Mesenchymal stem cell (in vitro differentiated cells and primary cell): ENCODE results near the gene RAB13.

Experiments used
- DNase-seq: peaks from one replicate; pipeline ENCODE4 v3.0.0-alpha.2; 2013
- H2AFZ ChIP-seq: one replicate; pipeline ENCODE4 v1.6.1; 2013; ENCODE audit warnings: low read depth, mild to moderate bottlenecking, control low read depth, inconsistent platforms, low read length, moderate library complexity
- H2AK5ac ChIP-seq: 2 replicates; pipeline ENCODE4 v1.6.1; 2013; ENCODE audit warnings: low read length, moderate library complexity, mild to moderate bottlenecking, inconsistent platforms; ENCODE audit not compliant: severe bottlenecking
- H2BK120ac ChIP-seq: one replicate; pipeline ENCODE4 v1.6.1; 2013; ENCODE audit warnings: low read depth, mild to moderate bottlenecking, inconsistent platforms, low read length, moderate library complexity
- H2BK12ac ChIP-seq, 2 experiments: one replicate each; pipeline ENCODE4 v1.6.1; 2013; ENCODE audit warnings: inconsistent platforms in 2 of 2, low read length in 2 of 2, mild to moderate bottlenecking in 2 of 2, moderate library complexity in 2 of 2, control low read depth in 1 of 2
- H2BK15ac ChIP-seq: one replicate; pipeline ENCODE4 v1.6.1; 2013; ENCODE audit warnings: mild to moderate bottlenecking, low read depth, inconsistent platforms; ENCODE audit not compliant: poor library complexity, severe bottlenecking
- H2BK5ac ChIP-seq: 2 replicates; pipeline ENCODE4 v1.6.1; 2013; ENCODE audit warnings: low read depth, mild to moderate bottlenecking, low read length, control low read depth, inconsistent platforms; ENCODE audit not compliant: poor library complexity, severe bottlenecking
- H3K14ac ChIP-seq, 2 experiments: one replicate each; pipeline ENCODE4 v1.6.1; 2013; ENCODE audit warnings: inconsistent platforms in 2 of 2, low read length in 2 of 2, control low read depth in 1 of 2, mild to moderate bottlenecking in 1 of 2, moderate library complexity in 1 of 2
- H3K18ac ChIP-seq, 2 experiments: one replicate each; pipeline ENCODE4 v1.6.1; 2013; ENCODE audit warnings: inconsistent platforms in 2 of 2, low read length in 2 of 2, control low read depth in 1 of 2, low read depth in 1 of 2, mild to moderate bottlenecking in 1 of 2
- H3K23ac ChIP-seq, 2 experiments: one replicate each; pipeline ENCODE4 v1.6.1; 2013; ENCODE audit warnings: inconsistent platforms in 2 of 2, low read length in 2 of 2, mild to moderate bottlenecking in 2 of 2, moderate library complexity in 2 of 2, control low read depth in 1 of 2
- H3K27ac ChIP-seq: 2 replicates; pipeline ENCODE4 v1.5.1; 2013; ENCODE audit warnings: mild to moderate bottlenecking, moderate library complexity, low read length, control low read depth, inconsistent platforms; ENCODE audit not compliant: poor library complexity, severe bottlenecking
- H3K27me3 ChIP-seq, 2 experiments: 2 replicates each; pipeline versions ENCODE4 v1.6.1 to v1.7.0; 2013; ENCODE audit warnings: low read length in 2 of 2, mild to moderate bottlenecking in 2 of 2, moderate library complexity in 2 of 2, control low read depth in 1 of 2, inconsistent platforms in 1 of 2; ENCODE audit not compliant: control insufficient read depth in 1 of 2, insufficient read depth in 1 of 2
- H3K36me3 ChIP-seq, 2 experiments: 2 replicates each; pipeline versions ENCODE4 v1.6.1 to v1.7.0; 2013; ENCODE audit warnings: low read length in 2 of 2, control low read depth in 1 of 2, inconsistent platforms in 1 of 2, low read depth in 1 of 2, mild to moderate bottlenecking in 1 of 2; ENCODE audit not compliant: insufficient read depth in 2 of 2, control insufficient read depth in 1 of 2
- H3K4ac ChIP-seq, 2 experiments: one replicate each; pipeline ENCODE4 v1.6.1; 2013; ENCODE audit warnings: inconsistent platforms in 2 of 2, low read length in 2 of 2, mild to moderate bottlenecking in 2 of 2, moderate library complexity in 2 of 2, control low read depth in 1 of 2, low read depth in 1 of 2
- H3K4me1 ChIP-seq: 2 replicates; pipeline ENCODE4 v1.6.1; 2013; ENCODE audit warnings: low read depth, low read length, control low read depth; ENCODE audit not compliant: control insufficient read depth, insufficient read depth
- H3K4me2 ChIP-seq: 2 replicates; pipeline ENCODE4 v1.6.1; 2013; ENCODE audit warnings: low read length, mild to moderate bottlenecking, inconsistent platforms; ENCODE audit not compliant: poor library complexity, severe bottlenecking
- H3K4me3 ChIP-seq, 2 experiments: 2 replicates each; pipeline versions ENCODE4 v1.5.1 to v1.7.0; 2013; ENCODE audit warnings: low read length in 2 of 2, mild to moderate bottlenecking in 2 of 2, control low read depth in 1 of 2, low read depth in 1 of 2; ENCODE audit not compliant: insufficient read depth in 1 of 2
- H3K79me1 ChIP-seq: replicated peaks from 2 replicates; pipeline ENCODE4 v1.6.1; 2013; ENCODE audit warnings: mild to moderate bottlenecking, control low read depth, low read length, inconsistent platforms; ENCODE audit not compliant: poor library complexity, severe bottlenecking
- H3K9ac ChIP-seq: 2 replicates; pipeline ENCODE4 v1.7.0; 2013; ENCODE audit warnings: mild to moderate bottlenecking, low read length, moderate library complexity
- H3K9me3 ChIP-seq: 2 replicates; pipeline ENCODE4 v1.7.0; 2013; ENCODE audit warnings: mild to moderate bottlenecking, low read length; ENCODE audit not compliant: control insufficient read depth
- H4K8ac ChIP-seq: one replicate; pipeline ENCODE4 v1.6.1; 2013; ENCODE audit warnings: inconsistent platforms, mild to moderate bottlenecking, low read length, moderate library complexity
- H4K91ac ChIP-seq: one replicate; pipeline ENCODE4 v1.6.1; 2013; ENCODE audit warnings: mild to moderate bottlenecking, low read length, inconsistent platforms
- WGBS: methylation state at CpG from one replicate; pipeline ENCODE4 v1.1.7; 2013; ENCODE audit warnings: mixed read lengths; 5-methylcytosine and 5-hydroxymethylcytosine counted together

RAB13 gene

DNA sequence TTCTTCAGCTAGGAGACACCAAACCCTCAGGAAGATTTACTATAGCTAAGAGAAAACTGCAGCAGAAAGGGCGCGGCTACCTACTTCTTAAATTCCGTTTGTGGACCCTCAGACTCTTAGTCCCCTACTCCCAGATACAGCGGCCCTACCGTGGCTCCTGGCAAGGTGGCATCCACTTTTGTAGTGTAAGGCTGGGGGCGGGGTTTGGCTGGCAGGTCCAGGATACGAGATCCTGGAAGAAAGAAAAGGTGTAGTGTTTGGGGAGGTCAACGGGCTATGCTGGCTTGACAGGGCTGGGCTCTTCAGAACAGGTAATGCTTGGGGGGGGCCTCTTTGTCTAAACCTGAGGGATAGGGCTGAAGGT, 18.2 kb downstream of the RAB13 start:
- peak overlapping the region; percentile 71 for H2BK120ac ChIP-seq
- H3K27me3 ChIP-seq = no peaks in the 10 kb centered on the region
- H3K23ac ChIP-seq = no peak overlapping the region
- H2BK5ac ChIP-seq = no peak overlapping the region
- no peak overlapping the region for H3K14ac ChIP-seq
- peak overlapping the region; percentile 72 for H3K4me2 ChIP-seq
- peak overlapping the region; percentile 74 for H4K91ac ChIP-seq
- H3K18ac ChIP-seq = peak overlapping the region in 1 of 2 experiments; percentile 67
- H3K4me3 ChIP-seq = peak overlapping the region; percentile 43 to 95
- H2BK15ac ChIP-seq = no peak overlapping the region
- H4K8ac ChIP-seq = peak overlapping the region; percentile 97
- no peak overlapping the region for H2AK5ac ChIP-seq
- DNase-seq = no peak
- 45% methylated on average over 6 of the region's 8 CpGs for WGBS
- peaks cover 10% of the 10 kb centered on the region for H3K79me1 ChIP-seq
- H3K4ac ChIP-seq = peak overlapping the region; percentile 69 to 94
- H3K9me3 ChIP-seq = no peaks in the 10 kb centered on the region
- H2AFZ ChIP-seq = peak overlapping the region; percentile 66
- H3K4me1 ChIP-seq = peaks cover 10% of the 10 kb centered on the region
- peak overlapping the region; percentile 89 for H3K9ac ChIP-seq
- H2BK12ac ChIP-seq = peak overlapping the region; percentile 61 to 63
- peak overlapping the region; percentile 44 for H3K27ac ChIP-seq
- peaks cover 4 to 6% of the 10 kb centered on the region in 2 experiments for H3K36me3 ChIP-seq

DNA sequence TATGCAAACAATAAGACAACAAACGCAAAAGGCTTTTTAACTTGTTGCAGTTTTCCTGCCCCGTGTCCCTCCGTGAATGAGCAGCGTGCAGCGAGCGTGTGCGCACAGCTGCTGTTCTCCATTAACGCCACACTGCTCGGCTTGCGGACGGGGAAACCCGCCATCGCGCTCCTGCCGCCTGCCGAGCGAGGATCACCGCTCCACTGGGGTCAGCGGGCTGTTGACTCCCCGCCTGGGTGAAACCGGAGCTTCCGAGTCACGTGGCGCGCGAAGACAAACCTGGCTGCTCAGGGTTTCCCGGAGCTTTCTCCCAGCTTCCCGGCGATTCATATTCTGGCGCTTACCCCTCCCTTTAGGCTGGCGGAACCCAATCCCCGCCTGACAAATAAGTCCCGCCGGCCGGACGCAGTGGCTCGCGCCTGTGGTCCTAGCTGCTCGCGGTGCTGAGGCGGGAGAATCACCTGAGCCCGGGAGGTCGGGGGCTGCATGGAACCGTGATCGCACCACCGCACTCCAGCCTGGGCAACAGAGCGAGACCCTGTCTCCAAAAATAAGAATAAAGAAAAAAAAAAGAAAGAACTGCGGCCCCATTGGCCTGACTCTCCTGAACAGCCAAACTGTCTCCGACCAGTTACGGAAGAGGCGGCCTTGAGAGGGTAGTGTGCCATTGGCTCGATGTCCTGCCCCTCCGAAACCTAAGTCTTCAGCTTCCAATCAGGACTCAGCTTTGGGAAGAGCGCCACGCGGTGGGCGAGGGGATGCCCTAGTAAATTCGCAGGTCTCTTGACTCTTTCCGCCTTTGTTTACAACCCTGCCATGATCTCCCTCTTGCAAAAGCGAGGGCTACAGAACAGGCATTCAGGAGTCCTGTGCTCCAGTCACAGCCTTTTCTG, 18.8 kb downstream of the RAB13 start, which contains the start of gene CREB3L4:
Gene CREB3L4, plus strand, starts transcription at position 796 of the 893 bp plus-strand sequence. CDS start 624 bp downstream, outside the sequence.
- Histone ChIP-seq H2AK5ac (peak within 1 kb of the TSS; percentile 11), H3K4ac (peak within 1 kb of the TSS; percentile 69 to 94), H3K27me3 (no peaks in the 10 kb centered on the region), H3K79me1 (peaks cover 10% of the 10 kb centered on the region), H2BK12ac (peak within 1 kb of the TSS; percentile 61 to 63), H4K8ac (peak within 1 kb of the TSS; percentile 97), H3K14ac (peak within 1 kb of the TSS in 1 of 2 experiments; percentile 72), H3K4me3 (peak within 1 kb of the TSS; percentile 70 to 95), H3K23ac (no peak within 1 kb of the TSS), H3K36me3 (no peaks in the 10 kb centered on the region), H2AFZ (peak within 1 kb of the TSS; percentile 86), H3K9me3 (no peaks in the 10 kb centered on the region), H2BK120ac (peak within 1 kb of the TSS; percentile 85), H3K27ac (peak within 1 kb of the TSS; percentile 90), H2BK15ac (no peak within 1 kb of the TSS), H3K18ac (peak within 1 kb of the TSS; percentile 67 to 89), H3K4me1 (peaks cover 12% of the 10 kb centered on the region), H2BK5ac (peak within 1 kb of the TSS; percentile 24), H3K4me2 (peak within 1 kb of the TSS; percentile 72), H3K9ac (peak within 1 kb of the TSS; percentile 89), H4K91ac (peak within 1 kb of the TSS; percentile 74)
- DNase-seq = peak; percentile 99
- WGBS = 2% methylated on average over 56 of the region's 60 CpGs

DNA sequence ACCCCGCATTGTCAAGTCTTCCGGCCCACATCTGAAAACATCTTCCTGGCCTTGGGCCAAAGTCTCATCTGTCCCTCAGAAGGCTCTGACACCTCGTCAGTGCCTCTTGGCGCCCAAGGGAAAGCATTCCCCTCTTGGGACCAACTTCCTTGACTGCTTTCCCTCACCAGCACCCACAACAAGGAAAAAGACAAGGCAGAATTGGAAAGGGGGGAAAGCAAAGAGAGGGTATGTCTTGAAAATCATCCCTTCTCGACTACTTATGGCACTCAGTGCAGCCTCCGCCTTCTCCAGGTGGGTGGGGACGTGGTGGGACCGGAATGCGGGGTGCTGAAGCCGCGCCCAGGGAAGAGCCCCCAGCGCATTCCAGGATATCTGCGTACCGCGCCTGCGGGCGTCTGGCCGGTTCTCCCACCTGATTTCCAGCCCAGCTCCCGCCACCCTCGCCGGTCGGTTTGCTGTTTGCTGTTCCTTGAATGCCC, 22.2 kb downstream of the RAB13 start:
- DNase-seq = no peak
- peak overlapping the region; percentile 74 for H4K8ac ChIP-seq
- peak overlapping the region in 1 of 2 experiments; percentile 73 for H3K14ac ChIP-seq
- peak overlapping the region in 1 of 2 experiments; percentile 2 for H3K23ac ChIP-seq
- peak overlapping the region; percentile 86 for H3K27ac ChIP-seq
- H3K4me1 ChIP-seq = peaks cover 14% of the 10 kb centered on the region
- H3K18ac ChIP-seq = peak overlapping the region; percentile 2 to 67
- peak overlapping the region in 1 of 2 experiments; percentile 75 for H2BK12ac ChIP-seq
- peak overlapping the region; percentile 85 for H3K4me2 ChIP-seq
- H3K79me1 ChIP-seq = peaks cover 17% of the 10 kb centered on the region
- H3K27me3 ChIP-seq = no peaks in the 10 kb centered on the region
- WGBS = 0% methylated on average over 22 of the region's 22 CpGs
- peak overlapping the region; percentile 29 for H2AFZ ChIP-seq
- peak overlapping the region; percentile 73 for H2BK15ac ChIP-seq
- H2AK5ac ChIP-seq = peak overlapping the region; percentile 11
- H3K9ac ChIP-seq = peak overlapping the region; percentile 92
- H4K91ac ChIP-seq = peak overlapping the region; percentile 78
- no peak overlapping the region for H2BK120ac ChIP-seq
- no peaks in the 10 kb centered on the region for H3K9me3 ChIP-seq
- H3K36me3 ChIP-seq = peaks cover 16 to 24% of the 10 kb centered on the region in 2 experiments
- H2BK5ac ChIP-seq = no peak overlapping the region
- peak overlapping the region; percentile 46 to 92 for H3K4ac ChIP-seq
- peak overlapping the region; percentile 49 to 97 for H3K4me3 ChIP-seq
